ENCODE measurements around the gene KIF6. TPM values are rescaled to one million over a fixed set of nuclear protein-coding genes. Genes with fewer than 3 reads are reported as not detected.

KIF6 gene
- total and polyA plus RNA-seq, 8 donors = 0.19 to 1.0 (median 0.44) TPM

DNA sequence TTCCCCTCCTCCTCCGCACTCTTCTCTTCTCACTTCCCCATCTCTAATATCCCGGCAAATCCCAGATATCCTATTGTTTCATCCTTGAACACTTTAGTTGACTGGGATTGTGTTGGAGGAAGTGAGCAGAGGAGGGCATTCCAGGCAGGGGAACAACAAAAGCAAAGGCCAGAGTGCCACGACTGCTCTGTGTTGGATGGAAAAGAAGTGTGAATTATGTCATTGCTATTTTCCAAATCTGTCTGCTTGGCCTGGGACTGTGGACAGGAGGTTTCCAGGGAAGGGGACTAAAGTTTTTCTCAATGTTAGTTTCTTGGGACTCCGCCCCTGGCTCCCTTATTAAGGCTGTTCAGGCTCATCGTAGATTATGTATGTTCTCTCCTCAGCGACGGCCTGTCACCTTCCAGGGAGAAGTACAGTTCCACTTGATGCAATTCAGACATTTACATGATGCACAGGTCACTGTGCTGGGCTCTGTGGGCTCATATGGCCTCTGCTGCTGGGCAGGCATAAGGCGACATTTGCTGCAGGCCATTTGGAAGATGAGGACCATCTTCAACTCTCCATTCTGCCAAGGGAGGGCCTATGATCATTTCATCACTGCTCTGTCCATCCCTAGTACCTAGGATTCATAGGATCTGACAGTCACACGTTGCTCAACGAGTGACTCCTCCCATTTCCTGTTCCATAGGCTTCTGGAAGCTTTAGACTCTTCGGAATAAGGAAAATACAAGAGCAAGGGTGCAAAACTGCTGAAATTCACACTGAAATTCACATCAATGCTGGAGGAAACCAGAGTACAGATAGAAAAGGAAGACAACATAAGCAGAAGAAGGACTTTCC lies 303.6 kb downstream of the KIF6 start:
- TF ChIP-seq, protein P1, sequence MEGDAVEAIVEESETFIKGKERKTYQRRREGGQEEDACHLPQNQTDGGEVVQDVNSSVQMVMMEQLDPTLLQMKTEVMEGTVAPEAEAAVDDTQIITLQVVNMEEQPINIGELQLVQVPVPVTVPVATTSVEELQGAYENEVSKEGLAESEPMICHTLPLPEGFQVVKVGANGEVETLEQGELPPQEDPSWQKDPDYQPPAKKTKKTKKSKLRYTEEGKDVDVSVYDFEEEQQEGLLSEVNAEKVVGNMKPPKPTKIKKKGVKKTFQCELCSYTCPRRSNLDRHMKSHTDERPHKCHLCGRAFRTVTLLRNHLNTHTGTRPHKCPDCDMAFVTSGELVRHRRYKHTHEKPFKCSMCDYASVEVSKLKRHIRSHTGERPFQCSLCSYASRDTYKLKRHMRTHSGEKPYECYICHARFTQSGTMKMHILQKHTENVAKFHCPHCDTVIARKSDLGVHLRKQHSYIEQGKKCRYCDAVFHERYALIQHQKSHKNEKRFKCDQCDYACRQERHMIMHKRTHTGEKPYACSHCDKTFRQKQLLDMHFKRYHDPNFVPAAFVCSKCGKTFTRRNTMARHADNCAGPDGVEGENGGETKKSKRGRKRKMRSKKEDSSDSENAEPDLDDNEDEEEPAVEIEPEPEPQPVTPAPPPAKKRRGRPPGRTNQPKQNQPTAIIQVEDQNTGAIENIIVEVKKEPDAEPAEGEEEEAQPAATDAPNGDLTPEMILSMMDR (IDR thresholded peaks at IDR 0.05) = no peak
- no peak for FAIRE-seq
- WGBS, 2 donors = 87 to 91% methylated on average over 11 of the region's 11 CpGs
- ATAC-seq = no peak
- H3K4me1 ChIP-seq = peaks cover 0 to 4% (median 3%) of the 10 kb centered on the region in 3 donors
- H3K9me3 ChIP-seq = no peaks in the 10 kb centered on the region
- DNase-seq = no peak
- H3K4me3 ChIP-seq = no peak overlapping the region
- intact Hi-C loops (cut with DNase I) = no loop called here
- H3K27me3 ChIP-seq = no peaks in the 10 kb centered on the region
- no peaks in the 10 kb centered on the region for H3K36me3 ChIP-seq
- H3K27ac ChIP-seq = no peak overlapping the region

DNA sequence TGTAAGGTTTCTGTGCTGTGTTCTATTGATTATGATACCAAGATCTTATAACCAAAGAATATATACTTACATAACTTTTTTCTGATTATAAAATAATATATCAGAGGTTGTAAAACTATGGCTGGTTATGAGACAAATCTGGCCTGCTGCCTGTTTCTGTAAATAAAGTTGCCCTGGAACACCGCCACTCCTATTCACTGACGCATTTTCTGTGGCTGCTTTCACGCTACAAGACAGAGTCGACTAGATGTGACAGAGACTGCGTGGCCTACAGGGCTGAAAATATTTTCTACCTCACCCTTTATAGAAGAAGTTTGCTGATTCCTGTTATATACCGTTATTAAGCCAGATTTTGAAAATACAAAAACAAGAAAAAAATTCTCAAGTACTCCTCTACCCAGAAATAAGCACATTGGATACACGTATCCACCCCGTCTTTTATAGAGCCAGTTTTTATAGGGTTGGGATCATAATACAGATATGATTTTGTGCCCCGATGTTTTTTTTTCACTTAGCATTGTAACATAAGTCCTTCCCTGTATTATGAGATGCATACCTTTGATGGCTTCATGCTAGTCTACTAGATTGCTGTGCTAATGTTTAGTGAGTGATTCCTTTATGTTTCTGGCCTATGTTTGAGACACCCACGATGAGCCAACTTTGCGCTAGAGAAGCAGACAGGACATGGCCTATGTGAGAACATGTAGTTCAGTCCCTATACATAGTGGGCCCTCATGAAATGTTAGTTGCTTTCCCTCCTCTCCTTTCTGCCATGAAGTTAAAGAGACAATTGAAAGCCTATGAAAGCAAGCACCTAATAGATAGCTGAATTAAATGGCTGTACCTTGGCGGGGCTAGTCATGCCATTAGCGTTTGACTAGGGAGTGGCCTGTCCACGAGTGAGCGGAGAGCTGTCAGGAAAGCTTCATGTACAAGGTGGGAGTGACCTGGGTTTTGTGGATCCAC lies 304.6 kb downstream of the KIF6 start:
- H3K27ac ChIP-seq = no peak overlapping the region
- TF ChIP-seq, protein P1 (IDR thresholded peaks at IDR 0.05) = no peak
- WGBS, 2 donors = 62 to 64% methylated on average over 15 of the region's 15 CpGs
- H3K4me1 ChIP-seq = peaks cover 0 to 4% (median 3%) of the 10 kb centered on the region in 3 donors
- peak in 3 of 6 donors; percentile 39 to 51 (median 45) for DNase-seq
- H3K4me3 ChIP-seq = no peak overlapping the region
- H3K27me3 ChIP-seq = no peaks in the 10 kb centered on the region
- intact Hi-C loops (cut with DNase I) = no loop called here
- peak; percentile 74 to 92 (median 80) for ATAC-seq
- no peaks in the 10 kb centered on the region for H3K36me3 ChIP-seq
- no peaks in the 10 kb centered on the region for H3K9me3 ChIP-seq
- peak; percentile 85 for FAIRE-seq

DNA sequence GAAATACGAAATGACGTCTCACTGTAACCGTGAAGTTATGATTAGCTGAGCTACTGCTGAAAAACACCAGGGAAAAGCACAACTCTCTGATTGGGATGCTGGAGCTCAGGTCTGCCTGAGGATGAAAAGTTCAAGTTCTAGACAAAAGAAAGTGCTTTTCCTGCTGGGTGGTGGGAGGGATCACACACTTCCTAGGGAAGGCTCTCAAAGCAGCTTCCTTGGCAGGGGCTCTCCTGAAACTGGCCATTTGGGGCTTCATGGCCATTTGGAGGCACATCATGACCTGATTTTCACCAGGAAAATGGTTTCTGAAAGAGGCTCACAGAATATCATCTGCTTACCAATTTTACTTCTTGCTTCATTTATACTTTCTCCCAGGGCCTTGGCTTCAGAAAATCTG lies 305.6 kb downstream of the KIF6 start:
- Histone ChIP-seq H3K27ac (no peak overlapping the region), H3K4me1 (peaks cover 0 to 4% (median 3%) of the 10 kb centered on the region in 3 donors), H3K27me3 (no peaks in the 10 kb centered on the region), H3K9me3 (no peaks in the 10 kb centered on the region), H3K36me3 (no peaks in the 10 kb centered on the region), H3K4me3 (no peak overlapping the region)
- FAIRE-seq (no peak), DNase-seq (no peak), ATAC-seq (no peak)
- TF ChIP-seq, protein P1 (IDR thresholded peaks at IDR 0.05) = no peak
- intact Hi-C loops (cut with DNase I) = no loop called here
- 88 to 95% methylated on average over 3 of the region's 3 CpGs for WGBS, 2 donors

DNA sequence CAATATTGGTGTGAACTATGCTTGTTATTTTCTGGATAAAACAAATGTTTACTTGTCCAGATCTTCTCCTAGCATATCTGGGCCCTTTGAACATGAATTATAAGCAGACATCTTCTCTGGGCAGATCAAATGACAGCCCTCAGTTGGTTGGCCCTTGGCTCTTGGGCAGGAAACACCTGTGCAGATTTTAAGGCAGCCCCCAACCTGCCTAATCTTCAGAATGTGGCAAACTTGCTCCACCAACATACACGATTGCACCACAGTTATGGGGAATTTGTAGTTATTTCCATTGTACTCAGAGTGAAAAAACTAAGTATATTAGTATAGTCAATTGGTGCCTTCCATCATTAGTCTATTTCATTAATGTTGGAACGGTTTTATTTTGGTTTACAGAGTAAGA lies 307.8 kb downstream of the KIF6 start:
- H3K9me3 ChIP-seq = no peaks in the 10 kb centered on the region
- no peak overlapping the region for H3K4me3 ChIP-seq
- TF ChIP-seq, protein P1 (IDR thresholded peaks at IDR 0.05) = no peak
- ATAC-seq (no peak), DNase-seq (no peak), FAIRE-seq (no peak)
- H3K4me1 ChIP-seq = peaks cover 0 to 4% (median 3%) of the 10 kb centered on the region in 3 donors
- H3K36me3 ChIP-seq = no peaks in the 10 kb centered on the region
- no peak overlapping the region for H3K27ac ChIP-seq
- intact Hi-C loops (cut with DNase I) = no loop called here
- H3K27me3 ChIP-seq = no peaks in the 10 kb centered on the region
- WGBS, 2 donors = 85% methylated on average over 2 of the region's 2 CpGs
